NCI-H526 treated with DMSO at 0.1 percent for 48 hours (cell line): ENCODE measurements around the gene CACNA1C.
A peak's percentile ranks its signal among the peaks of the same experiment; 100 is the strongest.

Experiments
- DNase-seq: peaks from one replicate; lab custom pipeline; 2025; lab: John Stamatoyannopoulos, UW

The CACNA1C gene

DNA sequence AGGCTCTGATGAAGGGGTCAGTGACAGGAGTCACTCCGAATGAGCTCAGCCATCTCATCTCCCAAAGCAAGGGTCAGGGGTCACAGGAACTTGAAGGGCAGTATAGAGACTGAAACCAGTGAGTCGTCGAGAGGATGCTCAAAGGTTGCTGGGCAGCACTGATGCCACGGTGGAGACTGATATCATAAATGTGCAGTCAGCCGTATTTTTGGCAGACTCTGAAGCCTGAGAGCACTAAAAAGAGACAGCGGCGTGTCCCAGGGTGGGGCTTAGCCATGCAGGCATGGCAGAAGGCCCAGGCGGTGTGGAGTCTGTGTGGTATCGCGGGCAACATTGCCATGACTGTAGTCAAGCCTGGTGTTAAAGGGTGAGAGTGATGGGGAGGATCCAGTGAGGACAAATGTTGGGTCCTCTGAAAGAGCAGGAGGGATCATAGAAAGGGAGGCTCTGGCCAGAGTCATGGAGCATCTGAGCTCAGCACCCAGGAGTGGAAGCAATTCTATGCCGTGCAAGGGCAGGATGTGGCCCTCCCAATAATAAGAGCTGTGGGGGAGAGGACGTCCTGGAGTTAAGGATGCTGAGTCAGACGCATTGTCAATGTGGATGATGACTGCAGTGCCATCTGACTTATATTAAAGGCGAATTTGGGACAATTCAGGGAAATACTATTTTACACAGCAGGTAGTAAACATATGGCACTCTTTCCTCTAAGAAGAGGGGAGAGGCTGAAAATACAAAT, 500.8 kb downstream of the CACNA1C start:
- no peak for DNase-seq

DNA sequence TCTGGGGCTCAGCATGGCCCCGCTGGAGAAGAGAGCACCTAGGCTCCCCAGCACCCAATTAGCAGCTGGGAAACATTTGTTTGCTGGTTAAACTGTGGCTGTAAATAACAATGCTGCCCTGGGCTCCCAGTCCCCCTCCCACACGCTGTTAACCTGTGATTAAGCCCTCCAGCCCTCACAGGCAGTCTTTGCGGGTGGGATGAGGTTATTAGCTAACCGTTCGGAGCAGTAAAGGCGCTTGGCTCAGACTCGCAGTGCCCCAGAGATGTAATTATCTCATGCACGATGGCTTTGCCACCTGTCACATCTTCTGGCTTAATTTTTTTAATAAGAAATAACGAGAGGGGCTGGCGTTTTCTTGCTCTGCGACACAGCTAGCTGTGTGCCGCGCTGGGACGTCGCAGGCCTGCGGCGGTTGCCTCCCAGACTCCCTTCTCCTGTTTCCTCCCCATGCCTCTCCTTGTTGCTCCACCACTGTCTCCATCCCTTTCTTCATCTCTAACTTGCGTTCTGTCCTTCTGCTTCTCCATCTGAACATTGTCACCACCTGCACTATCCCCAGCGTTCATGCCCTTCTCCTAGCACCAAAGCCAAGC, 502.8 kb downstream of the CACNA1C start:
- no peak for DNase-seq

DNA sequence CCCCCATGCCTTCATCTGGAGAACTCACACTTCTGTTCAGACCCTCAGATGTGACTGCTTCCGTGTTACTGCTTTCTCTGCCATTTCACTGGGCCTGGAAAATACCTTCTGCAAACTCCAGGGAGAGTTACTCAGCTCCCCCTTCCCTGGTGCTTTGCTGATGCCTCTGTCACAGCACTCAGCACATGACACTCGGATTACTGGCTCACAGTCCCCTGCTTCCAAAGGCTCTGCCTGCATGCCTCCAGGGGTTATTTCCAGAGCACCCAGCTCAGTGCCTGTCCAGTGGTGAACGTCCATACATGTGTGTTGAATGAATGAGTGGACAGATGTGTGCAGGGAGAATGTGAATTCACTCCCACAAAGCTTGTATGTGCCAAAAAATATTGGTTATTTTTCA, 504.8 kb downstream of the CACNA1C start:
- DNase-seq = no peak

DNA sequence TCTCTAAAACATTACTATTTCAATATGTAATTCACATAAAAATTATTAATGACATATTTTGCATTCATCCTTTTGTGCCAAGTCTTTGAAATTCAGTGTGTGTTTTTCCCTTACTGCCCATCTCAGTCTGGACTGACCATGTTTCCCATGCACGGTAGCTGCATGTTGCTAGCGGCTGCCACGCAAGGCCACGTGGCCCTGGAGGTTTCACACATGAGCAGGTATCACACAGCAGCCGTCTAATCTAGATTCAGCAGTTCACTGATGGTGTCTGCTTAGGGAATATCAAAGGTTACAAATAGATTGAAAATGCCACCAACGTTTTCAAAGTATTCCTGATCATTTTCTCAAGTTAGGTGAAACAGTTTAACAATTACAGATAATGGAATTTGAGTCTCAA, 507.1 kb downstream of the CACNA1C start:
- DNase-seq = no peak

DNA sequence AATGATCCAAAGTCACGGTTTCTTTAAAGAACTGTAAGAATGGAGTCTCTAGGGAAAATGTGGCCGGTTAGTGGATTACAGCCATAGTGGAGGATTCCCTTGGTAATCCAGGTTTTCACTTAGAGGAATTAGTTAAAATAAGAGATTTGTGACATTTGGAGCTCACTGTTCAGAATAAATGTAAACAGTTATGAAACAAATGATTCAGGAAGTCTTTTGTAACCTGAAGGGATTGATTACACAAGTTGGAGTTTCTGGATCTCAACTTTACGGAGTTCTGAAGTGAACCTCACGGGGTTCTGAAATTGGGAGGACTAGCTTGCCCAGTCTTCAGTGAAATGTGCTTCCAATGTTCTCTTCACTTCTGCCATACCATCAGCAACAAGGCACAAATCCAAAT, 507.6 kb downstream of the CACNA1C start:
- DNase-seq = no peak

DNA sequence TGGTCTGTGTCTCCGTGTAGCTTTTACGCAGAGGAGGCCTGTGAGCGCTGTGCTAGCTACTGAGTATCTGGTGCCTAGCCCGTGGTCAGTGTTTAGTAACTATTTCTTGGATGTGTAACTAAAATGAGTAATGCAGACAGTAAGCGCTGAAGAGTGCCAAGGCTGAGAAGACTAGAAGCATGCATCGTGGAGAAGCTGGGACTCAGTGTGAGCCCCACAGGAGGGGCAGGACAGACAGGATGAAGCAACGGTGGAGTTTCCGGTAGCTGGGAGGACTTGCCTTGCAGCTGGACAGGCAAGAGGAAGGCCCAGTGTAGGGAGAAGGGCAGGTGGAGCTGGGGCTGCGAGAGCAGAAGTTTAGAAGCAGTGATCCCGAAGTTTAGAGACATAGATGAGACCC, 508.6 kb downstream of the CACNA1C start:
- no peak for DNase-seq

DNA sequence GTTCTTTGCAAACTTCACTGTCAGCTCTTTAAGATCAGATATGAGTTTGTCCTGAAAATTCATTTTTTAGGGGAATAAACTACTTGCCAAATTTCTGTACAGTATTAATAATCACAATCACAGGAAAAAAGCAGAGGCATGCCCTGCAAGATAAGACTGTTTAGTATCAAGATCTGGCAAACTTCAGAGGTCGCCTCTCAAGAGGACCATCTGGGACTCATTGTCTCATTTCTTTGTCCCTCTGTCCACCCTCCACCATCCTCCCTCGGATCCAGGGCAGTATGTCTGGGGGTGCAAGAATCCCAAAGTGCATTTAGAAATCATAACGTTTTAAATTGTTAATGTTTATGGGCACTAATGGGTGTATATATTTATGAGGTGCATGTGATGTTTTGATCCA, 509.6 kb downstream of the CACNA1C start:
- DNase-seq = no peak

DNA sequence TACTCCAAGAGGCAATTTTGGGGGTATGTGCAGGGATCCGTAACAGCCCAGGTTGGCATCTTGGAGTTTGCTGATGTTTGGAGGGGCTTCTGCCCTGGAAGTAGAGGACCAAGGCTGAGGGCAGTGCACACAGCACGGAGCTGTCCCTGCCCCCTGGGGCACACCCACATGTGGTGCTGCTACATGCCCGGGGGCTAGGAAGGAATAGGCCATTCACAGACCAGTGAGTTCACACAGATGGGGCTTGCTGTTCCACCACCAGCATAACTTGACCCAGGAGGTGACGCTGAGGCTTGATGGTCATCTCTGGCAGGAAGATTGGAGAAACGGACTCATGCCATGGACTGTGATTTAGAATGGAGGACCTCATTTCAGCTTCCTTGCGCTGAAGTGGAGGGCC, 510.9 kb downstream of the CACNA1C start:
- no peak for DNase-seq

DNA sequence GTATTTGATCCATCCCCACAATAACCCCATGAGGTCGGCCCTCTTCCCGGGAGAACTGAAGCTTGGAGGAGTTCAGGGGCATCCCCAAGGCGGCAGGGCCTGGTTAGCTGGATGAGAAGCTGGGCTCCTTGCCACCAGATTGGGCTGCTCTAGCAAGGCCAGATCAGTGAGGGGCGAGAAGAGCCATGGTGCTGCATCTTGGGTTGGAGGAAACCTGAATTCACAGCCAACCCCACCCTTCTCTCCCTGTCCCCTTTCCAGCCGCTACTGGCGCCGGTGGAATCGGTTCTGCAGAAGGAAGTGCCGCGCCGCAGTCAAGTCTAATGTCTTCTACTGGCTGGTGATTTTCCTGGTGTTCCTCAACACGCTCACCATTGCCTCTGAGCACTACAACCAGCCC, 513.4 kb downstream of the CACNA1C start:
- no peak for DNase-seq

DNA sequence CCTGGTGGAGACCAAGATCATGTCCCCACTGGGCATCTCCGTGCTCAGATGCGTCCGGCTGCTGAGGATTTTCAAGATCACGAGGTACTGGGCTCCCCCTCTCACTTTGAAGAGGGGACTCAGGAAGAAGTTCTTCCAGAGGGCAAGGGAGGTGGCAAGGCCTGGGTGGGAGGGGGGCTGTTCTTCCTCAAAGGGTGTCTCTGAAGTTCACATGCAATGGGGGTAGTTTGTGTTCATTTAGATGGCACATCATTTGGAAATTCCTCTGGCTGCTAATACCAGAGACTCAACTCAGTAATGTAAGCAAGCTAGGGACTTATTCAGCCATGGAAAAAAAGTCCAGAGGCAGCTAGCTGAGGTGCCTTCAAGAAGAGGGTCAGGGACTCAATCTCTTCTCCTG, 514.9 kb downstream of the CACNA1C start:
- no peak for DNase-seq

DNA sequence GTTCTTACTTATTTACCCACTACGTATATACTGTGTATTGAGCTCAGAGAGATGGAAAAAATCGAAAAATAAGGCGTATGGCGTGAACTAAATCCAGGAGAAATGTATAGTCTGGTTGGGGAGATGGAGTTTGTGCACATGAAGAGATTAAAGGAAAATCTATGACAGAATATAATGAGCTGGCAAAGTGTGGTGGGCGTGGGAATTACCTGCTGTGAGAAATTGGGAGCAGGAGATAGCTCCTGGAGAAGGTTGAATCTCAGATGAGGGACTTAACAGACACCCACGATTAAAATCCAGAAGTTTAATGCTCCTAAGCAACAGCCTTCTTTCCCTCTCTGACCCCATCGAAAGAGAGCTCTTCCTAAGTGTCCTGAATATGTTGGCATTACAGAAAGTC, 517.8 kb downstream of the CACNA1C start:
- DNase-seq = no peak

DNA sequence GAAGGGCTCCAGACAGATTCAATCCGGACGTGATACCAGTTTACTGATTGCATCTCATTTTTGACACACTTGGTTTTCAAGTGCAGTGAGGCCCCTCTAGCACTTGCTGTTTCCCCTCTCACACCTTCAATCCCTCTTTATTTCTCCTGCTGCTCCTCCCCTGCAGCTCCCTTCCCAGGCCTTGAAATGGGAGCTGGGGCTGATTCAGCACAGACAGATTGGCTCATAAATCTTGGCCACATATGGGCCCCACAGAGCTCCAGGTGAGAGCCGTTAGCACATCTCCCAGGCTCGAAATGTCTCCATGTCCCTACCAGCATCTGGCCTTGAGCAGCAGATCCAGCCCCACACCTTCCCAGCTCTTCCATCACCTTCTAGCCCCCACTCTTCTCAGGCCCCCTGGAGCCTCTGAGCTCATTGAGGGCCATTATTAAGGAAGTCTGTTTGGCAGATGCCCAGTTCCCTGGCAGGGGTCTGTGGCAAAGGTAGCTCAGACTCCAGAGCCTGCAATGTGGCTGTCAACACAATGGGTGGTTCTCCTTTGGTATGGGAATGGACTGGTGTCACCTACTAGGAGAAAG, 521.7 kb downstream of the CACNA1C start:
- DNase-seq = no peak

DNA sequence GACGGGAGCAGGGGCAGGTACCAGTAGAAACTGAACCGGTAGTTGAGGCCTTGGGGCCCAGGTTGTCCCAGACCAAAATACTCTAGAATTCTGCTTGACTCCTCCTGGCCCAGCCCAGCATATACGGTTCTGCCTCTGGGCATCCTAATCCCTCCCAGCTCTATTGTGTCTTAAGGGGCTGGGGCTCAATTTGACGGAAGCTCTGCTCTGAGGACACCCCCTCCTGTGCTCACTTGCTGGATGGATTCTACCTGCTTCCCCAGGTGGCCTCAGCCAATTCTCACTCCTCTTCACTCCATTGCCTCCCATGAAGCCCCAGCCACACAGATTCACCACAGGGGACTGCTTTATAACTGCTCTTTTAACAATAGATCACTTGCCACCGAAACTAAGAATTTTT, 522.5 kb downstream of the CACNA1C start:
- no peak for DNase-seq

DNA sequence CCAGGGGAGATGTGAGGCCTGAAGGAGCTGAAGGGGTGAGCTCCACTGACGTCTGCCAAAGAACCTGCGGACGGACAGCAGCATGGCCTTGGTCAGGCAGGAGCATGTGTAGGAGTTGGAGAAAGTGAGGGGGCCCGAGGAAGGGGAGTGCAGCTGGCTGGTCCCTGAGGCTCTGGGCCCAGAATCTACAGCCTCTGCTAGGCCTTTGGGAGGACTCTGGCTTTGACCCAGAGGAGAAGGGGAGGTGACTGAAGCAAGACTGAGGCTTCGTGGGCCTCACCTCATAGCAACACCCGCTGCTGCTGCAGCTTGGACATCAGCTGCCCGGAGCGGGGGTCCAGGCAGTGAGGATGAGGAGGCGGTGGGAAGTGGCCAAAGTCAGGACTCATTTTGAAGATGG, 525.4 kb downstream of the CACNA1C start:
- no peak for DNase-seq

DNA sequence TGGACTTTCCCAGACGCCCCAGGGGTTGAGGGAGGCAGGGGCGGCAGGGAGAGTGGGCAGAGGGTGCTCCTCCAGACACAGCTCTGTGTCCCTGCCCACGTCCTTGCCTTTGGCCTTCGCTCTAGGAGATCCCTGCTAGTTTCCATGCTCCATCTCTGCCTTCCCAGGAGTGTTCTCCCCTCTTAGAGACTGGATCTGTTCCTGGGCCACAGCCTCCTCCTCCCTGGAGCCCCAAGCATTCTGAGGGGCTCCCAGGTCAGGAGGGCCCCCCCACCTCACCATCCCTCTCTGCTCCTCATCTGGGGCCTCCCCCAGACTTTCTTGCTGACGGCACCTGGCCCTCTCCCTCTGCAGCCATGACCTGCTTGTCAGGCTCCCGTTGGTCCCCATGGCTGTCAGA, 526.0 kb downstream of the CACNA1C start:
- no peak for DNase-seq

DNA sequence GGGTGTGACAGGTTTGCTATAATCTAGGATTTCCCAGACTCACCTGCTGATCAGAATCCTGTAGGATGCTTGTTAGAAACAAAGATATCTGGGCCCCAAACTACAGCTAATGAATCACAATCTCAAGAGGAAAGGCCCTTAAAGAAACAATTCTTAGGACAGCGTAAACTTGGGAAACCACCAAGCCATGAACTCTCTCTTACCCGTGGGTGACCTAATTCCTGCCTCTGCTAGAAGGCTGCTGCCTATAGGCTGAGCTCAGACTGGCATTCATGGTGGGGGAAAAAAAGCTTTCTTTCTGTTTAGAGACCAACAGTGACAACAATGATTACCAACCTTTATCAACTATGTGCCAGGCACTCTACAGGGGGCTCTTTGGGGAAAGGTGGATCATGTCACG, 528.0 kb downstream of the CACNA1C start:
- no peak for DNase-seq

DNA sequence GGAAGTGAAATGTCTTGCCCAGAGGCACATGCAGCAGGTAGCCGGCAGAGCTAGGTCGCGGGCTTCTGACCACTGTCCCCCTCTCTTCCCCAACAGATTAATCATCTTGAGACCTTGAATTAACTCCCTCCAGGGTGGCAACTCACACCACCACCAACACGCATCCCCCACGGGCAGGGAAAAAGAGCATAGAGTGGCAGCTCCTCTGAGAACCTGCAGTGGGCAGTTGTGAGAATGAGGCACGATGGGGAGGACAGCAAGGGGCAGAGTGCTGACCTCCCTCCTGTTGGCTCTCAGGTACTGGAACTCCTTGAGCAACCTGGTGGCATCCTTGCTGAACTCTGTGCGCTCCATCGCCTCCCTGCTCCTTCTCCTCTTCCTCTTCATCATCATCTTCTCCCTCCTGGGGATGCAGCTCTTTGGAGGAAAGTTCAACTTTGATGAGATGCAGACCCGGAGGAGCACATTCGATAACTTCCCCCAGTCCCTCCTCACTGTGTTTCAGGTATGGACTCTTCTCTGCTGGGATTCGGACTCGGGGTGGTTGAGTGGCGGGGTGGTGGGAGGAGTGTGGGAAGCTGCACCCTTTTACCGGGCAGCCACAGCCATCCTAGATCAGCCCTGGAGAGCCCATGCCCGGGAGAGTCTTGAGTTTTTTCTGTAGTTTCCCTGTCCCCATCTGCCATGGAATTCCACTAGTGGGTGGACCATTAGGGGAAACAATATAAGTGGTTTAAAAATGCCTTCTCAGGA, 528.7 kb downstream of the CACNA1C start:
- no peak for DNase-seq

DNA sequence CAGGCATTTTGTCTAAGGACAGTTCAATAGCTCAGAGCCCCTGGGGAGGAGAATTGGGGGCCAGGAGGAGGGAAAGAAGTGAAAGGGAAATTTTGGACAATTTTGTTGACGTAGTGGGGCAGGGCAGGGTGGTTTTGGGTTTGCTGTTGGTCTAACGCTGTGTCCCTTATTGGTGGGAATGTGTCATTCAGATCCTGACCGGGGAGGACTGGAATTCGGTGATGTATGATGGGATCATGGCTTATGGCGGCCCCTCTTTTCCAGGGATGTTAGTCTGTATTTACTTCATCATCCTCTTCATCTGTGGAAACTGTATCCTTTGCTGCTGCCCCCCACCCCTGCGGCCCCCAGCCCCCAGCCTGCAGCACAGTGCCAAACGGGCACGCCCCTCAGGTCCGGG, 529.8 kb downstream of the CACNA1C start:
- no peak for DNase-seq

DNA sequence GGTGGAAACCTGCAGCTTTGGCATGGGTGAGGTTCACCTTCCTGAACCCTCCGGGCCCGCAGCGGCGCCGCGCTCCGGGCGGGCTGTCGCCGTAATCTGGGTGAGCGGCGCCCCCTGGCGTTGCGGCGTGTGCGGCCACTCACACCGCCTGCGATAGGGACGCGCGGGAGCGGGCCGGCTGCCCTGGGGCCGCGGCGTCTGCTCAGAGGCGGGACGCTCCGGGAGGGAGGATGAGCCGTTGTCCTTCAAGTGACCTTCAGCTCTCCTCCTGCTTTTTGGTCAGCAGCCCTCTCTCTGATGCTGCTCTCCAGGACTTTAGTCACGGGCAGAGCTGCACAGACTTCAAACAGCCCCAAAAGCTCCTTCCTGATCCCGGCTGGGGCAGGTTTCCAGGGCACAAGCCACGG, 530.3 kb downstream of the CACNA1C start:
- peak; percentile 32 for DNase-seq

DNA sequence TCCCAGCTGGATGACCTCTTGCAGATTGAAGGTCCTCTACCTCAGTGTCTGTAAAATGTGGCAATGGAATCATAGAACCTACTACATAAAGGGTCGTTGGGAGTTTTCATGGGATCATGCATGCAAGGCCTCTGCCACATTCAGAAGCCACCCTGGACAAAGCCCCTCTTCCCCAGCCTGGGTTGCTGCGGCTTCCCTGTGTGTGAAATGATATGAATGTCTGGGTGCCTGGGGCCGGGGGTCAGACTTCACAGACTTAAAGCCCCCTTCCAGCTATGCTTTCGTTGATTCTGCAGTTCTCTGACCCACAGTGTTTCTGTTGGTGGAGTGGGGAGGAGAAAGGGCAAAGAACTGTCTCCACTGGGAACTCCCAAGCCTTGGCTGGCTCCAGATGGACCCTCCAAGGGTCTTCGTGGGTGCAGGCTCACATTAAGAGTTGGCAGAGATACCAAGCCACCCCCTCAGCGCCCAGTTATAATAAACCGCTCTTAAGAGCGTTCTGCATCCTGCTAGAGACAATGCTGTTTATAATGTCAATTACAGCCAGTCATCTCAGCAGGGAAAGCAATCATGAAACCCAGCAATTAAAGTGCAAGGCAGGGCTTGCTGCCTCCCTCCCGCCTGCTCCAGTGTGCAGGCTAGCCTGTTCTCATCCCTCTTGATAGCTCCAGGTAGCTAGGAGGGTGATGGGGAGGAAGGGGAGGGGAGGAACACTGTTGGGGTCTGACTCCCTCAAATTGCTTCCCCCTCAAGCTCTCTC, 531.0 kb downstream of the CACNA1C start:
- DNase-seq = no peak

DNA sequence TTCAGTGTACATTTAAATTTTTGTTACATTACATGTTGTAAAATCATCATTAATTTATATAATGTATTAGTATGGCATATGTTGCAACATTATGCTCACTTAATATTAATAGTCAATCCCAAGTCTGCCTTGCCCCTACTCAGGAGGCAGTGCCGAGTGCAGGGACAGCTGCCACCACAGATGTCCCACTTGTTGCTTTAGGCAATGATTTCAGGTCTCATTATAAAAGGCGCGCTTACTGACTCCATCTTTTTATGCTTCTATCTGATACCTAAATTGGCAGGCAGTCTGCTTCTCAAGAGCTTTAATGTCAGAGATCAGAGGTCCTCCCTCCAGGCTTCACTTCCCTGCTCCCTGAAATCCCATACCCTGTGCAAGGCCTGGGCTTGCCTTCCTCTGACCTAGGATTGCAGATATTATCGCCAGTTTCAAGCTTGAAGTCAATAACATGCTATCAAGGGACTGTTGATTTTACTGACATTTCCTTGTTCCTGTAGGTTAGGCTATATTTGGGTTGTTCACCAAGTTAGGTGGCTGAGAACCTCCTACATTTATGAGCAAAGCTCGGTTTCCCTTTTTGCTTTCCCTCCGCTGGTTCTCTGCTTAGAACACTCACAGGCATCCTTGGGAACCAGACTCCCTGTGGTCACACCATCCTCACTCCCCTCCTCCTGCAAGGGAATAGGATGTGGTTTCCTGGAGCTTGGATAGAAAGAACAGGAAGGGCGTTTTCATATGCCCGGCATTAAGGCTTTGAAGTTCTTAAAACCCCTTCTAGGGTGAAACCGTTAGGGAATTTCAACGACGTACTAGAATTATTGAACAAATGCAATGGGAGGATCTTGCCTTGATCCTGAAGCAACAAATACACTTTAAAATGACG, 533.6 kb downstream of the CACNA1C start:
- DNase-seq = no peak
